ENCODE data around the gene ACAA2.

ACAA2 gene

GRCh38 chr18:49850636-49851035, 37.3 kb upstream of the ACAA2 start:
- TF ChIP-seq CTCF (conservative IDR thresholded peaks at IDR 0.05; ENCODE audit: low read length): no peak
- no peak overlapping the region for H3K4me3 ChIP-seq (ENCODE audit: low read length)
- DNase-seq (ENCODE audit: low read depth): no peak

GRCh38 chr18:49849331-49850217, 36.2 kb upstream of the ACAA2 start:
- TF ChIP-seq CTCF (conservative IDR thresholded peaks at IDR 0.05; ENCODE audit: low read length): no peak
- H3K4me3 ChIP-seq (ENCODE audit: low read length): no peak overlapping the region
- peak; percentile 71 for DNase-seq (ENCODE audit: low read depth)

- no peak for DNase-seq (ENCODE audit: low read depth)
- no peak overlapping the region for H3K4me3 ChIP-seq (ENCODE audit: low read length)
- no peak for TF ChIP-seq CTCF (conservative IDR thresholded peaks at IDR 0.05; ENCODE audit: low read length)
Observed at GRCh38 chr18:49848115-49848514, 34.8 kb upstream of the ACAA2 start.

GRCh38 chr18:49847524-49847923, 34.2 kb upstream of the ACAA2 start:
- H3K4me3 ChIP-seq (ENCODE audit: low read length): no peak overlapping the region
- TF ChIP-seq CTCF (conservative IDR thresholded peaks at IDR 0.05; ENCODE audit: low read length): no peak
- DNase-seq (ENCODE audit: low read depth): no peak

- TF ChIP-seq CTCF (conservative IDR thresholded peaks at IDR 0.05; ENCODE audit: low read length): no peak
- DNase-seq (ENCODE audit: low read depth): no peak
- H3K4me3 ChIP-seq (ENCODE audit: low read length): no peak overlapping the region
Observed at GRCh38 chr18:49846718-49847470, 33.6 kb upstream of the ACAA2 start.

GRCh38 chr18:49846361-49846662, 33.0 kb upstream of the ACAA2 start:
- H3K4me3 ChIP-seq (ENCODE audit: low read length): no peak overlapping the region
- peak; percentile 69 for DNase-seq (ENCODE audit: low read depth)
- no peak for TF ChIP-seq CTCF (conservative IDR thresholded peaks at IDR 0.05; ENCODE audit: low read length)

Data from AG10803 (cell line).